ENCODE data around the gene PROZ. TPM values are rescaled to one million over a fixed set of nuclear protein-coding genes. Genes with fewer than 3 reads are reported as not detected.

Gene PROZ
- total RNA-seq, 6 experiments from 2014 or later, result not detected

DNA sequence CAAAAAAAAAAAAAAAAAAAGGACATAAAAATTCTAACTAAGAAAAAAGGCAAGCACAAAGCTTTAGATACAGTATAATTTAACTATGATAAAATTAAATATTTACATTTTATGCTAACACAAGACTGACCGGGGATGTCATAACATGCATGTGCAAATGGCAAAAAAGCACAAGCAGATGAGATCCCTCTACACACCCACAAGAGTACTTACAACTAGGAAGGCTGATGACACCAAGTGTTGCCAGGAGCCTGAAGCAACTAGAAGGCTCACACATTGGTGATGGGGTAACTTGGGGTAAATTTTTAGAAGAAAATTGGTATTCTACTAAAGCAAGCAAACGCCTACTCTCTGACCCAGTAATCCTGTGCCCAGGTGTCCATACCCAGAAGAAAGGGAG is 43.4 kb downstream of the PROZ start:
- TF ChIP-seq, protein P1, sequence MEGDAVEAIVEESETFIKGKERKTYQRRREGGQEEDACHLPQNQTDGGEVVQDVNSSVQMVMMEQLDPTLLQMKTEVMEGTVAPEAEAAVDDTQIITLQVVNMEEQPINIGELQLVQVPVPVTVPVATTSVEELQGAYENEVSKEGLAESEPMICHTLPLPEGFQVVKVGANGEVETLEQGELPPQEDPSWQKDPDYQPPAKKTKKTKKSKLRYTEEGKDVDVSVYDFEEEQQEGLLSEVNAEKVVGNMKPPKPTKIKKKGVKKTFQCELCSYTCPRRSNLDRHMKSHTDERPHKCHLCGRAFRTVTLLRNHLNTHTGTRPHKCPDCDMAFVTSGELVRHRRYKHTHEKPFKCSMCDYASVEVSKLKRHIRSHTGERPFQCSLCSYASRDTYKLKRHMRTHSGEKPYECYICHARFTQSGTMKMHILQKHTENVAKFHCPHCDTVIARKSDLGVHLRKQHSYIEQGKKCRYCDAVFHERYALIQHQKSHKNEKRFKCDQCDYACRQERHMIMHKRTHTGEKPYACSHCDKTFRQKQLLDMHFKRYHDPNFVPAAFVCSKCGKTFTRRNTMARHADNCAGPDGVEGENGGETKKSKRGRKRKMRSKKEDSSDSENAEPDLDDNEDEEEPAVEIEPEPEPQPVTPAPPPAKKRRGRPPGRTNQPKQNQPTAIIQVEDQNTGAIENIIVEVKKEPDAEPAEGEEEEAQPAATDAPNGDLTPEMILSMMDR (IDR thresholded peaks at IDR 0.05), result no peak
- no peaks in the 10 kb centered on the region for H3K27me3 Mint-ChIP-seq (ENCODE audit: insufficient read depth)
- no peak overlapping the region for H3K27ac Mint-ChIP-seq
- peaks cover 44% of the 10 kb centered on the region for H3K36me3 Mint-ChIP-seq (ENCODE audit: low read depth)
- H3K4me3 Mint-ChIP-seq, result no peak overlapping the region
- DNase-seq, result no peak
- peaks cover 56% of the 10 kb centered on the region for H3K4me1 Mint-ChIP-seq (ENCODE audit: low read depth)
- H3K9me3 Mint-ChIP-seq, result no peaks in the 10 kb centered on the region

DNA sequence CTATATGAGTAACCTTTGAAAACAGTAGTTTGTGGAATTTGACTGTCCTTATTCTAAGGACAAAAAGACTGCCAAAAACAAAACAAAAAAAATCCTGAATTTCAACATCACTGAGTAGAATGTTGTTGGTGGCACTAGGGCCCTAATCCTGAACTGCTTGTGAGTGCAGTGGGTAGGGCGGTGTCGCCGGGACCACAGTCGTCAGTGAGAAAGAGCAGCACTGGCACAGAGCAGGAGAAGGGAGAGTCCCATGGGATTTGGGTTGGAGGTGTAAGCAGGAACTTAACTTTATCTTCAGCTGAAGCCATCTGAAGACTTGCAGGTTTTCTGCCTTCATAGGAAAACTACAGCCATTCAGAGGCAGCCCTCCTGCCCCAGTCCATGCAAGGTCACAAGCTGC is 44.5 kb downstream of the PROZ start:
- H3K9me3 Mint-ChIP-seq, result no peaks in the 10 kb centered on the region
- peaks cover 67% of the 10 kb centered on the region for H3K4me1 Mint-ChIP-seq (ENCODE audit: low read depth)
- peak overlapping the region; percentile 44 for H3K27ac Mint-ChIP-seq
- no peak overlapping the region for H3K4me3 Mint-ChIP-seq
- no peak for DNase-seq
- TF ChIP-seq, protein P1 (IDR thresholded peaks at IDR 0.05), result no peak
- peaks cover 44% of the 10 kb centered on the region for H3K36me3 Mint-ChIP-seq (ENCODE audit: low read depth)
- no peaks in the 10 kb centered on the region for H3K27me3 Mint-ChIP-seq (ENCODE audit: insufficient read depth)

DNA sequence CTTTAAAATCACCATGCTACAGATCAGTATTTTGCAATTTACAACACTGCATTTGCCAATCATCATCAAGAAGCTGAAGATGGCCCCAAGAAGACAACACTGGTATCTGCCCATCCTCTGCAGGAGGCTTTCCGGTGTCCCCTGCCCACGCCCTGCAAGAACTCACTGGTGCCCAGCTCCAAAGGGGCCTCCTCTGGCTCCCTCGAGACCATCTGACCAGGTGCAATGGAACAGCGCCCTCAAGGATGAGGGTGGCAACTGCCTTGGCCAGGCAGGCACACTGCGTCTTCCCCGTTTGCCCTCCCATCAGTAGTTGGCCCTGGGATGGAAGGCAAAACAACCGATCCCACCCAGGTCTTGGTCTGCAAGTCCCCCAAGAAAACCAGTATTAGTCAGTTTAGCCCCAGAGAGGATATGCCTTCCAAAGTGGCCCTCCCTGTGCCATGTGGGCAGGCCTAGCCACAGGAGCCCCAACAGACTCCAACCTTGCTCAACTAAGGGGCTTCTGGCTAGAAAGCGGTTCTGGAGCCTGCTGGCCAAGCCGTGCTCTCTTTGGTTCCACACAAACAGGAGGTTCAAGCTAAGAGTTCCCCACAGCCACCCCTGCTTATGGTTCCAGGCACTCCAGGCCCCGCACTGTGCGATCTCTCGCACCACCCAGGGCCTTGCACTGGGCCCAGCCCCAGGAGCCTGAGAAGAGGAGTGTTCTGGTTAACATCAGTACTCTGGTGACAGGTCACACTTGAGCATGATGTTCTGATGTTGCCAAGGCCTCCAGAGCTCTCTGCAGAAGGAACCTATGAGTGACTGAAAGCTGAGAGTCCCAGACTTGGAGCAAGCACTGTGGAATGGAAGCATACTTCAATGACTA is 45.3 kb downstream of the PROZ start:
- H3K9me3 Mint-ChIP-seq, result no peaks in the 10 kb centered on the region
- no peaks in the 10 kb centered on the region for H3K27me3 Mint-ChIP-seq (ENCODE audit: insufficient read depth)
- TF ChIP-seq, protein P1 (IDR thresholded peaks at IDR 0.05), result no peak; the same call in 1 of the 2 replicates
- DNase-seq, result no peak
- H3K4me1 Mint-ChIP-seq (ENCODE audit: low read depth), result peaks cover 67% of the 10 kb centered on the region
- peak overlapping the region; percentile 44; the same call in 1 of the 2 replicates for H3K27ac Mint-ChIP-seq
- H3K4me3 Mint-ChIP-seq, result no peak overlapping the region
- peaks cover 43% of the 10 kb centered on the region for H3K36me3 Mint-ChIP-seq (ENCODE audit: low read depth)

DNA sequence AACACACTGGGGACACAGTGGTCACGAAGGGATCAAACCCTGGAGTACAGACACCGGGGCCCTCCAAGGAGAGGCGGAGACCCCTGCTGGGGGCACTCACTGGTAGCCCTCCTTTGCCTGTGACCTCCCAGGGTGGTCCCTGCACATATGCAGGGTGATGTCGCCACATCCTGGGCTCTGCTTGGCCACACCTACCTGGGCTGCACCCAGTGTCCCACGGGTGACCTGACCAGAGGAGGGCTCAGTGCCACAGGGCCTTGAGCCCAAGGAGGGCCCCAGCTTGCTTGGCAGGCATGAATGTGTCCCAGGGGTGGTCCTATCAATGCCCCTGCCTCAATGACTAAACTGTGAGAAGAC is 45.9 kb downstream of the PROZ start:
- no peak for DNase-seq
- Mint-ChIP-seq H3K27me3 (ENCODE audit: insufficient read depth) (no peaks in the 10 kb centered on the region), H3K4me3 (no peak overlapping the region), H3K4me1 (ENCODE audit: low read depth) (peaks cover 60% of the 10 kb centered on the region), H3K36me3 (ENCODE audit: low read depth) (peaks cover 43% of the 10 kb centered on the region), H3K27ac (no peak overlapping the region), H3K9me3 (no peaks in the 10 kb centered on the region)
- TF ChIP-seq, protein P1 (IDR thresholded peaks at IDR 0.05), result no peak

GRCh38 chr13:113205428-113205931 is 47.0 kb downstream of the PROZ start:
- Mint-ChIP-seq H3K27me3 (ENCODE audit: insufficient read depth) (no peaks in the 10 kb centered on the region), H3K36me3 (ENCODE audit: low read depth) (peaks cover 34% of the 10 kb centered on the region), H3K4me3 (peak overlapping the region; percentile 94), H3K9me3 (no peaks in the 10 kb centered on the region), H3K27ac (peak overlapping the region; percentile 81), H3K4me1 (ENCODE audit: low read depth) (peaks cover 57% of the 10 kb centered on the region)
- peak; percentile 31 for DNase-seq
- TF ChIP-seq, protein P1 (IDR thresholded peaks at IDR 0.05), result no peak

Data from HFFc6 (cell line).